Liver (tissue), 9 donors: ENCODE measurements around the gene ZNF80. TPM values are rescaled to one million over a fixed set of nuclear protein-coding genes. Genes with fewer than 3 reads are reported as not detected.
"Not testable (repeated sequence)": the region's sequence is repeated elsewhere in the genome, so short reads cannot be mapped to it uniquely, and the experiment has no call there.

ENCODE experiments used
- DNase-seq: peaks from one replicate; pipeline ENCODE4 v3.0.0-alpha.2; 2017; ENCODE audit warnings: low spot score
- H3K27ac ChIP-seq, 2 donors: one replicate each; pipeline ENCODE4 v1.7.0; 2013; ENCODE audit warnings: inconsistent platforms in 2 of 2, low read length in 2 of 2, control low read depth in 1 of 2, low read depth in 1 of 2, mild to moderate bottlenecking in 1 of 2
- H3K27me3 ChIP-seq, 4 donors: one replicate each; pipeline versions ENCODE4 v1.6.1 to v1.7.0; 2013; ENCODE audit warnings: low read length in 3 of 4, inconsistent platforms in 1 of 4, mild to moderate bottlenecking in 1 of 4, moderate library complexity in 1 of 4; ENCODE audit not compliant: control insufficient read depth in 4 of 4, insufficient read depth in 4 of 4
- H3K36me3 ChIP-seq, 4 donors: one replicate each; pipeline versions ENCODE4 v1.6.1 to v1.7.0; 2013; ENCODE audit warnings: low read length in 3 of 4, mild to moderate bottlenecking in 3 of 4, low read depth in 1 of 4, moderate library complexity in 1 of 4; ENCODE audit not compliant: control insufficient read depth in 4 of 4, insufficient read depth in 3 of 4
- H3K4me1 ChIP-seq, 4 donors: one replicate each; pipeline versions ENCODE4 v1.6.1 to v1.7.0; 2013; ENCODE audit warnings: low read length in 3 of 4, mild to moderate bottlenecking in 3 of 4, moderate library complexity in 1 of 4; ENCODE audit not compliant: control insufficient read depth in 4 of 4, insufficient read depth in 4 of 4
- H3K4me3 ChIP-seq, 3 donors: one replicate each; pipeline versions ENCODE4 v1.6.1 to v1.7.0; 2013; ENCODE audit warnings: low read length in 3 of 3, control low read depth in 1 of 3, low read depth in 1 of 3, mild to moderate bottlenecking in 1 of 3
- H3K9ac ChIP-seq, 2 donors: one replicate each; pipeline ENCODE4 v1.7.0; 2013; ENCODE audit warnings: low read length in 2 of 2, mild to moderate bottlenecking in 2 of 2, moderate library complexity in 2 of 2, control low read depth in 1 of 2, low read depth in 1 of 2
- H3K9me3 ChIP-seq, 4 donors: one replicate each; pipeline versions ENCODE4 v1.6.1 to v1.7.0; 2013; ENCODE audit warnings: low read length in 3 of 4; ENCODE audit not compliant: control insufficient read depth in 4 of 4
- ATF3 ChIP-seq: IDR thresholded peaks from 2 replicates; pipeline ENCODE4 v1.6.1; 2016; ENCODE audit warnings: antibody characterized with exemption
- CTCF ChIP-seq: fragments of 150-350 bp; IDR thresholded peaks from 2 replicates; pipeline ENCODE4 v1.5.1; 2017; ENCODE audit warnings: improper control_type of control experiment, low read depth, low read length; ENCODE audit not compliant: missing input control
- EGR1 ChIP-seq, 2 donors: IDR thresholded peaks; 2 replicates each; pipeline ENCODE4 v1.6.1; 2016 to 2018; ENCODE audit warnings: antibody characterized with exemption in 2 of 2, low read depth in 2 of 2
- FOXA1 ChIP-seq: IDR thresholded peaks from 2 replicates; pipeline ENCODE4 v1.6.1; 2016; ENCODE audit warnings: antibody characterized with exemption
- FOXA2 ChIP-seq: IDR thresholded peaks from 2 replicates; pipeline ENCODE4 v1.6.1; 2016; ENCODE audit warnings: antibody characterized with exemption
- GABPA ChIP-seq, 2 donors: IDR thresholded peaks in 1 of 2; conservative IDR thresholded peaks in 1 of 2; 2 replicates each; pipeline ENCODE4 v1.6.1; 2016; ENCODE audit warnings: antibody characterized with exemption in 2 of 2, mild to moderate bottlenecking in 1 of 2, moderate library complexity in 1 of 2
- HNF4A ChIP-seq, 2 donors: conservative IDR thresholded peaks; 2 replicates each; pipeline ENCODE4 v1.6.1; 2016; ENCODE audit warnings: antibody characterized with exemption in 2 of 2, mild to moderate bottlenecking in 2 of 2
- HNF4G ChIP-seq: IDR thresholded peaks from 2 replicates; pipeline ENCODE4 v1.6.1; 2016; ENCODE audit warnings: antibody characterized with exemption
- JUND ChIP-seq, 2 donors: IDR thresholded peaks; 2 replicates each; pipeline ENCODE4 v1.6.1; 2016; ENCODE audit warnings: antibody characterized with exemption in 2 of 2
- MAX ChIP-seq: IDR thresholded peaks from 2 replicates; pipeline ENCODE4 v1.6.1; 2016; ENCODE audit warnings: antibody characterized with exemption
- NR2F2 ChIP-seq: IDR thresholded peaks from 2 replicates; pipeline ENCODE4 v1.6.1; 2016; ENCODE audit warnings: antibody characterized with exemption
- RAD21 ChIP-seq, 2 donors: IDR thresholded peaks; 2 replicates each; pipeline ENCODE4 v1.6.1; 2016; ENCODE audit warnings: antibody characterized with exemption in 2 of 2, mild to moderate bottlenecking in 2 of 2
- REST ChIP-seq: IDR thresholded peaks from 2 replicates; pipeline ENCODE4 v1.6.1; 2016; ENCODE audit warnings: antibody characterized with exemption, mild to moderate bottlenecking
- RXRA ChIP-seq, 2 donors: IDR thresholded peaks; 2 replicates each; pipeline ENCODE4 v1.6.1; 2017 to 2018; ENCODE audit warnings: antibody characterized with exemption in 2 of 2, mild to moderate bottlenecking in 1 of 2
- SP1 ChIP-seq: IDR thresholded peaks from 2 replicates; pipeline ENCODE4 v1.6.1; 2018; ENCODE audit warnings: antibody characterized with exemption, mild to moderate bottlenecking
- TAF1 ChIP-seq: conservative IDR thresholded peaks from 2 replicates; pipeline ENCODE4 v1.6.1; 2016; ENCODE audit warnings: antibody characterized with exemption, mild to moderate bottlenecking
- YY1 ChIP-seq: IDR thresholded peaks from 2 replicates; pipeline ENCODE4 v1.6.1; 2016; ENCODE audit warnings: antibody characterized with exemption, mild to moderate bottlenecking
- ZBTB33 ChIP-seq: IDR thresholded peaks from 2 replicates; pipeline ENCODE4 v1.6.1; 2016; ENCODE audit warnings: antibody characterized with exemption
- WGBS: extraction: QIAGEN DNeasy Blood & Tissue Kit; methylation state at CpG from one replicate; pipeline ENCODE4 v1.1.7; 2013; 5-methylcytosine and 5-hydroxymethylcytosine counted together
- polyA plus RNA-seq, 2 donors: library from polyadenylated mRNA; stranded (reverse) in 1 of 2; unstranded in 1 of 2; fragments of 200-250 nt in 1 of 2; fragments of >200 nt in 1 of 2; fragmentation: Nextera tagmentation in 1 of 2; extraction: Ambion mirVana in 1 of 2; gene quantifications; one replicate each; pipeline versions ENCODE4 v1.2.1 to v1.2.3, GENCODE V29; 2013 to 2015
- total RNA-seq, 2 donors: library from RNA; depleted of rRNA; stranded (reverse); fragments of >200 nt; gene quantifications; one replicate each; pipeline ENCODE4 v1.2.3, GENCODE V29; 2014
- donor health status: healthy.
- donor health status: healthy.
- donor health status: healthy.
- donor health status: healthy.
- donor health status: healthy.

The ZNF80 gene
- not detected for total RNA-seq
- under 1 TPM in 1 of 2 donors, not detected in 1; 0.06 TPM for polyA plus RNA-seq

- H3K27me3 ChIP-seq, H3K9me3 ChIP-seq, H3K4me1 ChIP-seq, H3K4me3 ChIP-seq, H3K27ac ChIP-seq, H3K36me3 ChIP-seq, H3K9ac ChIP-seq, DNase-seq: not testable (repeated sequence)
- WGBS = 69% methylated on average over 5 of the region's 6 CpGs
Measured at GRCh38 chr3:114237478-114237877, at the start of gene ZNF80. TSS of gene ZNF80 (minus strand) at chr3:114237578. CDS start at chr3:114237074, 504 bp downstream.

- H3K4me3 ChIP-seq = no peak overlapping the region
Measured at GRCh38 chr3:114286266-114286665, 48.9 kb upstream of the ZNF80 start.

More at GRCh38 chr3:114286266-114286665, 48.9 kb upstream of the ZNF80 start:
- WGBS = 83% methylated on average over 2 of the region's 2 CpGs
- H3K36me3 ChIP-seq = no peaks in the 10 kb centered on the region
- H3K27me3 ChIP-seq = no peaks in the 10 kb centered on the region
- H3K27ac ChIP-seq = no peak overlapping the region
- TF ChIP-seq ZBTB33 (no peak), NR2F2 (no peak), FOXA1 (no peak), GABPA (IDR thresholded peaks at IDR 0.05 in 1 of 2, conservative IDR thresholded peaks at IDR 0.05 in 1 of 2) (no peak), MAX (no peak), JUND (IDR thresholded peaks at IDR 0.05) (no peak), SP1 (no peak), CTCF (no peak), ATF3 (no peak), FOXA2 (no peak), EGR1 (IDR thresholded peaks at IDR 0.05; ENCODE audit: low read depth in 2 of 2) (no peak), RXRA (IDR thresholded peaks at IDR 0.05) (no peak), REST (no peak), HNF4G (no peak), TAF1 (no peak), YY1 (no peak), HNF4A (conservative IDR thresholded peaks at IDR 0.05) (no peak), RAD21 (IDR thresholded peaks at IDR 0.05) (no peak)
- DNase-seq = no peak
- no peaks in the 10 kb centered on the region for H3K9me3 ChIP-seq
- no peak overlapping the region for H3K9ac ChIP-seq
- H3K4me1 ChIP-seq = no peaks in the 10 kb centered on the region
